Measurements from ENCODE around the gene HMGCL.
"Not testable (repeated sequence)": the region's sequence is repeated elsewhere in the genome, so short reads cannot be mapped to it uniquely, and the experiment has no call there.

Gene HMGCL

DNA sequence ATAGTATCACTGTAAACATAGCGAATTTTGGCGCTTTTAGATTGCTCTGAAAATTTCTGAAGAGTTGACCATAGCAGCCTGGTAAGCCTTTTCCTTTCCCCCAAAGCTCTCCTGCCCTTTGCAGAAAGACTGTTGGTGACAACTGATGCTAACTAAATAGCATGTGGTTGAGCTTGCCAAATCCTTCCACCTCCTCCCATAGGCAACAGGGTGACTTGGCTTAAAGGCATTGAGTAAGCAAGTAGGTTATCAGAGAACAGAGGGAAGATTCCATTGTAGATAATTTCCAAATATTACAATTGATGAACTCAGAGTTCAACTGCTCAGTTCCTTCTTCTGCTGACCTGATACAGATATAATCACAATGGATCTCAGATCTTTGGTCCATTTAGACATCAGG, 19.9 kb upstream of the HMGCL start:
- no peak for DNase-seq
- TF ChIP-seq, protein P1, sequence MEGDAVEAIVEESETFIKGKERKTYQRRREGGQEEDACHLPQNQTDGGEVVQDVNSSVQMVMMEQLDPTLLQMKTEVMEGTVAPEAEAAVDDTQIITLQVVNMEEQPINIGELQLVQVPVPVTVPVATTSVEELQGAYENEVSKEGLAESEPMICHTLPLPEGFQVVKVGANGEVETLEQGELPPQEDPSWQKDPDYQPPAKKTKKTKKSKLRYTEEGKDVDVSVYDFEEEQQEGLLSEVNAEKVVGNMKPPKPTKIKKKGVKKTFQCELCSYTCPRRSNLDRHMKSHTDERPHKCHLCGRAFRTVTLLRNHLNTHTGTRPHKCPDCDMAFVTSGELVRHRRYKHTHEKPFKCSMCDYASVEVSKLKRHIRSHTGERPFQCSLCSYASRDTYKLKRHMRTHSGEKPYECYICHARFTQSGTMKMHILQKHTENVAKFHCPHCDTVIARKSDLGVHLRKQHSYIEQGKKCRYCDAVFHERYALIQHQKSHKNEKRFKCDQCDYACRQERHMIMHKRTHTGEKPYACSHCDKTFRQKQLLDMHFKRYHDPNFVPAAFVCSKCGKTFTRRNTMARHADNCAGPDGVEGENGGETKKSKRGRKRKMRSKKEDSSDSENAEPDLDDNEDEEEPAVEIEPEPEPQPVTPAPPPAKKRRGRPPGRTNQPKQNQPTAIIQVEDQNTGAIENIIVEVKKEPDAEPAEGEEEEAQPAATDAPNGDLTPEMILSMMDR (IDR thresholded peaks at IDR 0.05; ENCODE audit: low read depth, low read length), result no peak
- Histone ChIP-seq H3K27me3 (peaks cover 18% of the 10 kb centered on the region; the same call in 1 of the 2 replicates), H3K36me3 (no peaks in the 10 kb centered on the region), H3K4me3 (ENCODE audit: low read depth, low read length) (no peak overlapping the region), H3K9me3 (no peaks in the 10 kb centered on the region), H3K4me1 (no peaks in the 10 kb centered on the region)

GRCh38 chr1:23843644-23844043, 18.4 kb upstream of the HMGCL start:
- TF ChIP-seq, protein P1 (IDR thresholded peaks at IDR 0.05; ENCODE audit: low read depth, low read length), result no peak
- no peak for DNase-seq
- H3K9me3 ChIP-seq, result no peaks in the 10 kb centered on the region
- H3K36me3 ChIP-seq, result no peaks in the 10 kb centered on the region
- no peak overlapping the region for H3K4me3 ChIP-seq (ENCODE audit: low read depth, low read length)
- peaks cover 18% of the 10 kb centered on the region; the same call in 1 of the 2 replicates for H3K27me3 ChIP-seq
- H3K4me1 ChIP-seq, result no peaks in the 10 kb centered on the region

DNA sequence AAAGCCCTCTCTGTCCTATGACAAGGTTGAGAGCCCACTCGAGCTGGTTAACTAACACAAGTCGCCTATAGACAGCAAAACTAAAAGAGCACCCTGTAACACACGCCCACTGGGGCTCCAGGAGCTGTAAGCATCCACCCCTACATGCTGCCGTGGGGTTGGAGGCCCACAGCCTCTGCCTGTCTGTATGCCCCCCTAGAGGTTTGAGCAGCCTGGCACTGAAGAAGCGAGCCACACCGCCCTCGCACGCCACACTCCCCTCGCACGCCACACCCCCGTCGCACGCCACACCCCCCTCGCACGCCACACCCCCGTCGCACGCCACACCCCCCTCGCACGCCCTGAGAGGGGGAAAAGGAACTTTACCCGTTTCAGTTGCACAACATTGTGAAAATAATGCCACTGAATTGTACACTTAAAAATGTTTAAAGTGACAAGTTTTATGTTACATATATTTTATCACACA, 13.2 kb upstream of the HMGCL start:
- DNase-seq, result peak; percentile 68
- Histone ChIP-seq H3K4me1 (no peaks in the 10 kb centered on the region), H3K36me3 (no peaks in the 10 kb centered on the region), H3K27me3 (peaks cover 15% of the 10 kb centered on the region; the same call in 1 of the 2 replicates), H3K9me3 (no peaks in the 10 kb centered on the region), H3K4me3 (ENCODE audit: low read depth, low read length) (no peak overlapping the region)
- TF ChIP-seq, protein P1 (IDR thresholded peaks at IDR 0.05; ENCODE audit: low read depth, low read length), result no peak

GRCh38 chr1:23837908-23838307, 12.7 kb upstream of the HMGCL start:
- no peaks in the 10 kb centered on the region for H3K9me3 ChIP-seq
- no peak overlapping the region for H3K4me3 ChIP-seq (ENCODE audit: low read depth, low read length)
- no peaks in the 10 kb centered on the region for H3K4me1 ChIP-seq
- no peak for DNase-seq
- H3K36me3 ChIP-seq, result no peaks in the 10 kb centered on the region
- peaks cover 10% of the 10 kb centered on the region; the same call in 1 of the 2 replicates for H3K27me3 ChIP-seq
- TF ChIP-seq, protein P1 (IDR thresholded peaks at IDR 0.05; ENCODE audit: low read depth, low read length), result no peak

GRCh38 chr1:23836037-23836436, 10.8 kb upstream of the HMGCL start:
- H3K36me3 ChIP-seq, result no peaks in the 10 kb centered on the region
- H3K9me3 ChIP-seq, result no peaks in the 10 kb centered on the region
- H3K27me3 ChIP-seq, result no peaks in the 10 kb centered on the region
- TF ChIP-seq, protein P1 (IDR thresholded peaks at IDR 0.05; ENCODE audit: low read depth, low read length), result no peak
- H3K4me1 ChIP-seq, result no peaks in the 10 kb centered on the region
- H3K4me3 ChIP-seq (ENCODE audit: low read depth, low read length), result no peak overlapping the region
- no peak for DNase-seq

DNA sequence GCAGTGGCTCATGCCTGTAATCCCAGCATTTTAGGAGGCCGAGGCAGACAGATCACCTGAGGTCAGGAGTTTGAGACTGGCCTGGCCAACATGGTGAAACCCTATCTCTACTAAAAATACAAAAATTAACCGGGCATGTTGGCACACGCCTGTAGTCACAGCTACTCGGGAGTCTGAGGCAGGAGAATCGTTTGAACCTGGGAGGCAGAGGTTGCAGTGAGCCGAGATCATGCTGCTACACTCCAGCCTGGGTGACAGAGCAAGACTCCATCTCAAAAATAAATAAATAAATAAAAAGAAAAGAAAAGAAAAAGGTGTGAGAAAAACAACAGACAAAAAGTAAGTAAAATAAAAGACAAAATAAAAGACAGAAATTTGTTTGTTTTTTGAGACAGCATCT, 8.9 kb upstream of the HMGCL start:
- H3K9me3 ChIP-seq, DNase-seq: not testable (repeated sequence)

GRCh38 chr1:23827717-23828116, 2.5 kb upstream of the HMGCL start:
- TF ChIP-seq, protein P1 (IDR thresholded peaks at IDR 0.05; ENCODE audit: low read depth, low read length), result no peak
- H3K4me1 ChIP-seq, result no peaks in the 10 kb centered on the region
- no peaks in the 10 kb centered on the region for H3K9me3 ChIP-seq
- no peak overlapping the region for H3K4me3 ChIP-seq (ENCODE audit: low read depth, low read length)
- H3K36me3 ChIP-seq, result no peaks in the 10 kb centered on the region
- DNase-seq, result no peak
- H3K27me3 ChIP-seq, result no peaks in the 10 kb centered on the region

More for the DNA sequence above, 8.9 kb upstream of the HMGCL start:
- H3K36me3 ChIP-seq; H3K4me1 ChIP-seq; H3K4me3 ChIP-seq (ENCODE audit: low read depth, low read length); H3K27me3 ChIP-seq: not testable (repeated sequence)

DNA sequence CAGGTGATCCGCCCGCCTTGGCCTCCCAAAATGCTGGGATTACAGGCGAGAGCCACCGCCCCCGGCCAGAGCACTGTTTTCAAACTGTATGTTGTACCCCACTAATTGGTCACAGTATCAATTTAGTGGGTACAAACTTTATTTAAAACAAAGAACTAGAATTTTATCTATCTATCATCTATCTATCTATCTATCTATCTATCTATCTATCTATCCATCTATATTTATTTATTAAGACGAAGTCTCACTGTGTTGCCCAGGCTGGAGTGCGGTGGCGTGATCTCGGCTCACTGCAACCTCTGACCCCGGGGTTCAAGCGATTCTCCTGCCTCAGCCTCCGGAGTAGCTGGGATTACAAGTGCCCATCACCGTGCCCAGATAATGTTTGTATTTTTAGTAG, 1.4 kb upstream of the HMGCL start:
- H3K27me3 ChIP-seq; H3K4me1 ChIP-seq; DNase-seq; H3K4me3 ChIP-seq (ENCODE audit: low read depth, low read length); H3K9me3 ChIP-seq; H3K36me3 ChIP-seq: not testable (repeated sequence)

Data from BE2C (cell line).